Panc1 (cell line): ENCODE data around the gene RGS17. TPM values are rescaled to one million over a fixed set of nuclear protein-coding genes. Genes with fewer than 3 reads are reported as not detected.

Experiments used
- ATAC-seq: fragments of 200-7000 bp; cut with Tn5 transposase; 2 replicates; pipeline ENCODE4 v1.9.1; 2020; ENCODE audit warnings: mild to moderate bottlenecking, moderate library complexity
- BruUV-seq: library from RNA; stranded (reverse); fragments of 400-500 nt; replicated peaks from 2 replicates; lab custom pipeline; 2021; lab: Mats Ljungman, UMichigan
- CTCF ChIA-PET: fragments of 300-600 bp; sonication (Branson Sonifier 250); formaldehyde crosslinking; loops from one replicate; lab custom pipeline; 2022; ENCODE audit warnings: antibody characterized with exemption; lab: Charles Lee
- POLR2A ChIA-PET: fragments of 300-600 bp; sonication (Branson Sonifier 250); formaldehyde crosslinking; loops from one replicate; lab custom pipeline; 2022; ENCODE audit warnings: antibody characterized with exemption; lab: Charles Lee
- DNase-seq: peaks from one replicate; pipeline ENCODE4 v3.0.0-alpha.2; 2010; ENCODE audit warnings: low read depth, low spot score
- H3K27ac ChIP-seq: 2 replicates; pipeline ENCODE4 v1.5.1; 2011; ENCODE audit warnings: mild to moderate bottlenecking, low read length, inconsistent platforms
- H3K27me3 ChIP-seq: fragments of 200-500 bp; sonication (Bioruptor generic); 2 replicates; pipeline ENCODE4 v1.6.0; 2014; ENCODE audit warnings: low read length, inconsistent platforms; ENCODE audit not compliant: control insufficient read depth, insufficient read depth
- H3K36me3 ChIP-seq: fragments of 200-500 bp; sonication (Bioruptor generic); 2 replicates; pipeline ENCODE4 v1.5.1; 2014; ENCODE audit warnings: inconsistent platforms, mild to moderate bottlenecking, low read length, moderate library complexity; ENCODE audit not compliant: control insufficient read depth, insufficient read depth
- H3K4me1 ChIP-seq: 2 replicates; pipeline ENCODE4 v1.5.1; 2011; ENCODE audit warnings: inconsistent platforms, mild to moderate bottlenecking, low read length, moderate library complexity; ENCODE audit not compliant: control insufficient read depth, insufficient read depth
- H3K4me3 ChIP-seq, 2 experiments: 2 replicates each; pipeline ENCODE4 v1.5.1; 2011 to 2012; ENCODE audit warnings: low read depth in 2 of 2, low read length in 2 of 2, mild to moderate bottlenecking in 2 of 2, inconsistent platforms in 1 of 2, moderate library complexity in 1 of 2
- H3K9me3 ChIP-seq: fragments of 200-500 bp; sonication (Bioruptor generic); 2 replicates; pipeline ENCODE4 v1.5.1; 2014; ENCODE audit warnings: low read depth, mild to moderate bottlenecking, inconsistent platforms, low read length, moderate library complexity; ENCODE audit not compliant: control insufficient read depth, insufficient read depth
- POLR2AphosphoS5 ChIP-seq: IDR thresholded peaks from 2 replicates; pipeline ENCODE4 v1.6.1; 2012; ENCODE audit warnings: mild to moderate bottlenecking, low read depth, low read length, moderate library complexity
- SIN3A ChIP-seq: IDR thresholded peaks from 2 replicates; pipeline ENCODE4 v1.6.1; 2012; ENCODE audit warnings: low read depth, mild to moderate bottlenecking, low read length, moderate library complexity, borderline replicate concordance; ENCODE audit not compliant: insufficient read depth
- TCF7L2 ChIP-seq: IDR thresholded peaks from 2 replicates; pipeline ENCODE4 v1.6.1; 2011; ENCODE audit warnings: mild to moderate bottlenecking, low read depth, low read length, inconsistent platforms
- in situ Hi-C: cut with HindIII; loops from 2 replicates; pipeline ENCODE4 v1.10.0; 2016; ENCODE audit warnings: low sequenced_read_pairs, low pct_unique_long_range_greater_than_20kb
- intact Hi-C: fragments of 100-400 bp; cut with micrococcal nuclease; formaldehyde crosslinking; loops from one replicate; pipeline ENCODE4 v1.10.0; 2022; ENCODE audit not compliant: unreplicated experiment
- total RNA-seq: library from RNA; stranded (reverse); gene quantifications from one replicate; pipeline ENCODE4 v1.2.1, GENCODE V29; 2021; ENCODE audit not compliant: unreplicated experiment
- TF ChIP-seq, protein P1 (sequence below): fragments of 450-650 bp; IDR thresholded peaks from 2 replicates; pipeline ENCODE4 v1.5.1; 2017; ENCODE audit warnings: mild to moderate bottlenecking
- TF ChIP-seq, protein P2 (sequence below), 2 experiments: IDR thresholded peaks; 2 replicates each; pipeline ENCODE4 v1.6.1; 2011 to 2012; ENCODE audit warnings: low read depth in 2 of 2, control low read depth in 1 of 2, low read length in 1 of 2, mild to moderate bottlenecking in 1 of 2, moderate library complexity in 1 of 2; ENCODE audit not compliant: insufficient read depth in 1 of 2

The RGS17 gene
- total RNA-seq, 1 experiment from 2014 or later, result 8.7 TPM

DNA sequence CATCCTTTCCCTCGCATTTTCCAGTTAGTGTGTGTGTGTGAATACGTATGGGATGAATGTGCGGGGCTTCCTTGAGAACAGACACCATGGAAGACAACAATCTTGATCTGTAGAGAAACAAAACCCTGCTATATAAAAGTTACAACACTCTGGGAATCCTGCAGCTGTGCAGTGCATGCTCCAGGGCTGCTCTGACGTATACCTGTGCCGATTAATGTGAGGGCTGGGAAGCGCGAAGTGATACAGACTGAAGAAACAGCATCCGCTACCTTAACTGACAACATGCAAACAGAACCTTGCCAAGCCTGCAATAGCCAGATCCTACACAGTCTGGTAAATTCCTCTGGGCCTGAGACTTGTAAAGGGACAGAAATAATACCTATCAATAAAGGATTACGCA lies 96.9 kb downstream of the RGS17 start:
- CTCF ChIA-PET, result interaction anchor here (0.6 kb wide), 1 partner anchor 1146 kb away, joined by 3 read pairs; no protein-coding TSS in a partner anchor
- intact Hi-C loops (loop anchor here (5.0 to 10.0 kb wide), 2 partner anchors 201 to 278 kb away; no protein-coding TSS in a partner anchor), in situ Hi-C loops (no loop called here)
- Histone ChIP-seq H3K9me3 (no peaks in the 10 kb centered on the region), H3K4me3 (no peak overlapping the region), H3K36me3 (no peaks in the 10 kb centered on the region), H3K4me1 (no peaks in the 10 kb centered on the region; the same call in 1 of the 2 replicates), H3K27me3 (no peaks in the 10 kb centered on the region), H3K27ac (no peak overlapping the region)
- no peak for ATAC-seq
- POLR2A ChIA-PET, result no interaction called here
- no peak for TF ChIP-seq POLR2AphosphoS5
- TF ChIP-seq, protein P1, sequence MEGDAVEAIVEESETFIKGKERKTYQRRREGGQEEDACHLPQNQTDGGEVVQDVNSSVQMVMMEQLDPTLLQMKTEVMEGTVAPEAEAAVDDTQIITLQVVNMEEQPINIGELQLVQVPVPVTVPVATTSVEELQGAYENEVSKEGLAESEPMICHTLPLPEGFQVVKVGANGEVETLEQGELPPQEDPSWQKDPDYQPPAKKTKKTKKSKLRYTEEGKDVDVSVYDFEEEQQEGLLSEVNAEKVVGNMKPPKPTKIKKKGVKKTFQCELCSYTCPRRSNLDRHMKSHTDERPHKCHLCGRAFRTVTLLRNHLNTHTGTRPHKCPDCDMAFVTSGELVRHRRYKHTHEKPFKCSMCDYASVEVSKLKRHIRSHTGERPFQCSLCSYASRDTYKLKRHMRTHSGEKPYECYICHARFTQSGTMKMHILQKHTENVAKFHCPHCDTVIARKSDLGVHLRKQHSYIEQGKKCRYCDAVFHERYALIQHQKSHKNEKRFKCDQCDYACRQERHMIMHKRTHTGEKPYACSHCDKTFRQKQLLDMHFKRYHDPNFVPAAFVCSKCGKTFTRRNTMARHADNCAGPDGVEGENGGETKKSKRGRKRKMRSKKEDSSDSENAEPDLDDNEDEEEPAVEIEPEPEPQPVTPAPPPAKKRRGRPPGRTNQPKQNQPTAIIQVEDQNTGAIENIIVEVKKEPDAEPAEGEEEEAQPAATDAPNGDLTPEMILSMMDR, result no peak
- no peak for TF ChIP-seq TCF7L2
- TF ChIP-seq SIN3A, result no peak
- TF ChIP-seq, protein P2, sequence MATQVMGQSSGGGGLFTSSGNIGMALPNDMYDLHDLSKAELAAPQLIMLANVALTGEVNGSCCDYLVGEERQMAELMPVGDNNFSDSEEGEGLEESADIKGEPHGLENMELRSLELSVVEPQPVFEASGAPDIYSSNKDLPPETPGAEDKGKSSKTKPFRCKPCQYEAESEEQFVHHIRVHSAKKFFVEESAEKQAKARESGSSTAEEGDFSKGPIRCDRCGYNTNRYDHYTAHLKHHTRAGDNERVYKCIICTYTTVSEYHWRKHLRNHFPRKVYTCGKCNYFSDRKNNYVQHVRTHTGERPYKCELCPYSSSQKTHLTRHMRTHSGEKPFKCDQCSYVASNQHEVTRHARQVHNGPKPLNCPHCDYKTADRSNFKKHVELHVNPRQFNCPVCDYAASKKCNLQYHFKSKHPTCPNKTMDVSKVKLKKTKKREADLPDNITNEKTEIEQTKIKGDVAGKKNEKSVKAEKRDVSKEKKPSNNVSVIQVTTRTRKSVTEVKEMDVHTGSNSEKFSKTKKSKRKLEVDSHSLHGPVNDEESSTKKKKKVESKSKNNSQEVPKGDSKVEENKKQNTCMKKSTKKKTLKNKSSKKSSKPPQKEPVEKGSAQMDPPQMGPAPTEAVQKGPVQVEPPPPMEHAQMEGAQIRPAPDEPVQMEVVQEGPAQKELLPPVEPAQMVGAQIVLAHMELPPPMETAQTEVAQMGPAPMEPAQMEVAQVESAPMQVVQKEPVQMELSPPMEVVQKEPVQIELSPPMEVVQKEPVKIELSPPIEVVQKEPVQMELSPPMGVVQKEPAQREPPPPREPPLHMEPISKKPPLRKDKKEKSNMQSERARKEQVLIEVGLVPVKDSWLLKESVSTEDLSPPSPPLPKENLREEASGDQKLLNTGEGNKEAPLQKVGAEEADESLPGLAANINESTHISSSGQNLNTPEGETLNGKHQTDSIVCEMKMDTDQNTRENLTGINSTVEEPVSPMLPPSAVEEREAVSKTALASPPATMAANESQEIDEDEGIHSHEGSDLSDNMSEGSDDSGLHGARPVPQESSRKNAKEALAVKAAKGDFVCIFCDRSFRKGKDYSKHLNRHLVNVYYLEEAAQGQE (IDR thresholded peaks at IDR 0.05; ENCODE audit: insufficient read depth in 1 of 2, low read depth in 2 of 2, low read length in 1 of 2), result no peak
- DNase-seq, result no peak
- BruUV-seq, result no TSS peak

DNA sequence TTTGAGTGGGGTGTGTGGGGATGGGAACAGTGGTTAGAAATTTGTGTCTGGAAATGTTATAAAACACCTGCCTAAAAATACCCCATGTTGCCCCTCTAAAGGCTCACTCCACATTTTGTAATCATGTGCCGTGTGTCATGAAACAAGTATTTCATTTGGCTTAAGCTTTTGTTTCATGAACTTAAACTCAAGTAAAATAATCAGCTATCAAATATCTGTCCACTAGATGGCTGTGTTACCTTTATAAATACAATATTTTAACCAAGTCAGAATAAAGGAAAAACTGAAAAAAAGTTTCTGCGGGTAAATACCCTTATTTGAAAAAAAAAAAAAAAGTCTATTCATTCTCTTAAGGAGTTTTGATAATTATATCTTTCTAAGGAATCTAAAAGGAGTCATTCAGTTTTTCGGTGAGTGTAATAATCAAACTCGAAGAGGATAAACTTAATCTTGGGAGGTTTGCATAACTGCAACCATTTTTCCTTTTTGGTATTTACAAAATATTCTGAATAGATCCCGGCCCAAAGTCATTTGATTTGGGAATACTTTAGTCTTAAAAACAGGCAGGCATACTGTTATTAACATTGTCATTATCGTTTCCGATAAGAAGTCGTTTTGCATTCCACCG lies 98.7 kb downstream of the RGS17 start:
- in situ Hi-C loops (no loop called here), intact Hi-C loops (loop anchor here (5.0 to 10.0 kb wide), 2 partner anchors 202 to 280 kb away; no protein-coding TSS in a partner anchor)
- H3K9me3 ChIP-seq, result no peaks in the 10 kb centered on the region
- BruUV-seq, result no TSS peak
- no peaks in the 10 kb centered on the region for H3K36me3 ChIP-seq
- TF ChIP-seq, protein P1, result peak; percentile 56; the same call in 1 of the 2 replicates
- TF ChIP-seq TCF7L2, result no peak
- TF ChIP-seq, protein P2 (IDR thresholded peaks at IDR 0.05; ENCODE audit: insufficient read depth in 1 of 2, low read depth in 2 of 2, low read length in 1 of 2), result no peak
- no peaks in the 10 kb centered on the region for H3K27me3 ChIP-seq
- DNase-seq, result no peak
- H3K4me3 ChIP-seq, result no peak overlapping the region
- POLR2A ChIA-PET, result no interaction called here
- no peaks in the 10 kb centered on the region; the same call in 1 of the 2 replicates for H3K4me1 ChIP-seq
- no peak overlapping the region for H3K27ac ChIP-seq
- CTCF ChIA-PET, result interaction anchor here (0.7 to 1.0 kb wide), 9 partner anchors 76 to 1587 kb away, joined by 3 to 12 read pairs (median 4); no protein-coding TSS in a partner anchor
- ATAC-seq, result no peak; the same call in 1 of the 2 replicates
